Activated B cell treated with CpG ODN at 0.5 μM for 24 hours (primary cell): Measurements from ENCODE around the gene GRIP2. TPM values are rescaled to one million over a fixed set of nuclear protein-coding genes. Genes with fewer than 3 reads are reported as not detected.

Experiments used
- ATAC-seq: fragments of 200-7000 bp; cut with Tn5 transposase; one replicate; pipeline ENCODE4 v1.10.0; 2021; ENCODE audit warnings: low read depth, mild to moderate bottlenecking, moderate library complexity
- CTCF ChIA-PET: fragments of 350-600 bp; sonication (Branson Sonifier 250); formaldehyde crosslinking; loops from one replicate; lab custom pipeline; 2021; ENCODE audit warnings: antibody characterized with exemption; lab: Charles Lee
- POLR2A ChIA-PET: fragments of 350-600 bp; sonication (Branson Sonifier 250); formaldehyde crosslinking; loops from one replicate; lab custom pipeline; 2021; ENCODE audit warnings: antibody characterized with exemption; lab: Charles Lee
- DNase-seq: peaks from one replicate; pipeline ENCODE4 v3.0.0; 2022
- H3K27ac Mint-ChIP-seq: one replicate; pipeline ENCODE4 v1.8.0; 2020; ENCODE audit warnings: mixed read lengths
- H3K27me3 Mint-ChIP-seq: one replicate; pipeline ENCODE4 v1.8.0; 2021; ENCODE audit warnings: mixed read lengths
- H3K36me3 Mint-ChIP-seq: one replicate; pipeline ENCODE4 v1.8.0; 2021; ENCODE audit warnings: low read depth, mixed read lengths
- H3K4me1 Mint-ChIP-seq: one replicate; pipeline ENCODE4 v1.8.0; 2021; ENCODE audit warnings: mixed read lengths
- H3K4me3 Mint-ChIP-seq: one replicate; pipeline ENCODE4 v1.8.0; 2020; ENCODE audit warnings: mild to moderate bottlenecking, mixed read lengths
- H3K9me3 Mint-ChIP-seq: one replicate; pipeline ENCODE4 v1.8.0; 2020; ENCODE audit warnings: mixed read lengths
- intact Hi-C: fragments of 100-400 bp; cut with micrococcal nuclease; formaldehyde crosslinking; loops from one replicate; pipeline ENCODE4 v1.15.1; 2024
- total RNA-seq: library from RNA; stranded (reverse); gene quantifications from 2 replicates; pipeline ENCODE4 v1.2.3, GENCODE V29; 2022
- TF ChIP-seq, protein P1 (sequence below): fragments of 200-600 bp; IDR thresholded peaks from one replicate; pipeline ENCODE4 v1.8.0; 2022; ENCODE audit warnings: antibody characterized with exemption, mild to moderate bottlenecking

The GRIP2 gene
- not detected in 2 replicates for total RNA-seq

DNA sequence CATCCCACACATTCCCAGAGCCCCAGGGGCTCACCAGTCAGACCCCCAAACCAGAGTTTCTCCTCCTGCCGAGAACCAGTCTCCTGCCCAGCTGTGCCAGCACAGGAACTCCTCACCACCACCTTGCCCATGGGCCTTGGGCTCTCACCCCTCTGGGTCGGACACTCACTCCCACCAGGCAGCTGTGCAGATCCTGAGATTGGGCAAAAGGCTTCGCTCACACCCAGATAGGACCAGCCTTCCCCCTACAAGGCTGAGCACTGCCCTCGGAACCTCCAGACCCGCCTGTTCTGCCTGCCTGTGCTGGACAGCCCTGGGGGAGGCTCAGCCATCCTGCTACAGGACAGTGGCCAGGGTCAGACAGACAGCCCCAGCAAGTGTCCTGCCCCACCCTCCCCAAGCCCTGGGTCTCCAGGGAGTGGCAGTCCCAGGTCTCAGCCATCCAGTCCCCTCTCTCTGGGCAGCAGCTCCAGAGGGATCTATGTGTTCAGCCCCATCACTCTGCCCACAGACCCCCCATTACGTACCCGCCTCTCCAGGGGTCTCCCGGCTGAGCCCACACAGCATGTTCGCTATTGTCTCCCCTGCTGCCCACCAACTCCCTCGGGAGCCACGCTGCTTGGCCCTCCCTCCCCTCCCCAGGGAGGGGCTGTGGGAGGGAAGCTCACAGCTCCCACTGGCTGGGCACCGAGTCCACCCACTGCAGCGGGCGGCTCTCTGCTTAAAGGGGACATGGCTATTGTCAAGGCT is at the start of gene GRIP2:
TSS of gene GRIP2 (minus strand) at position 601 of the 750 bp plus-strand sequence. CDS start at position 567, 34 bp downstream.
- no peak for ATAC-seq
- Mint-ChIP-seq H3K4me1 (no peaks in the 10 kb centered on the region), H3K27ac (no peak within 1 kb of the TSS), H3K27me3 (peaks cover 12% of the 10 kb centered on the region), H3K4me3 (no peak within 1 kb of the TSS), H3K36me3 (no peaks in the 10 kb centered on the region), H3K9me3 (no peaks in the 10 kb centered on the region)
- intact Hi-C loops = no loop called here
- ChIA-PET POLR2A (no interaction called here), CTCF (interaction anchor here (1.1 kb wide), 1 partner anchor 9 kb away, joined by 3 read pairs; no protein-coding TSS in a partner anchor)
- TF ChIP-seq, protein P1, sequence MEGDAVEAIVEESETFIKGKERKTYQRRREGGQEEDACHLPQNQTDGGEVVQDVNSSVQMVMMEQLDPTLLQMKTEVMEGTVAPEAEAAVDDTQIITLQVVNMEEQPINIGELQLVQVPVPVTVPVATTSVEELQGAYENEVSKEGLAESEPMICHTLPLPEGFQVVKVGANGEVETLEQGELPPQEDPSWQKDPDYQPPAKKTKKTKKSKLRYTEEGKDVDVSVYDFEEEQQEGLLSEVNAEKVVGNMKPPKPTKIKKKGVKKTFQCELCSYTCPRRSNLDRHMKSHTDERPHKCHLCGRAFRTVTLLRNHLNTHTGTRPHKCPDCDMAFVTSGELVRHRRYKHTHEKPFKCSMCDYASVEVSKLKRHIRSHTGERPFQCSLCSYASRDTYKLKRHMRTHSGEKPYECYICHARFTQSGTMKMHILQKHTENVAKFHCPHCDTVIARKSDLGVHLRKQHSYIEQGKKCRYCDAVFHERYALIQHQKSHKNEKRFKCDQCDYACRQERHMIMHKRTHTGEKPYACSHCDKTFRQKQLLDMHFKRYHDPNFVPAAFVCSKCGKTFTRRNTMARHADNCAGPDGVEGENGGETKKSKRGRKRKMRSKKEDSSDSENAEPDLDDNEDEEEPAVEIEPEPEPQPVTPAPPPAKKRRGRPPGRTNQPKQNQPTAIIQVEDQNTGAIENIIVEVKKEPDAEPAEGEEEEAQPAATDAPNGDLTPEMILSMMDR = no peak
- DNase-seq = no peak

DNA sequence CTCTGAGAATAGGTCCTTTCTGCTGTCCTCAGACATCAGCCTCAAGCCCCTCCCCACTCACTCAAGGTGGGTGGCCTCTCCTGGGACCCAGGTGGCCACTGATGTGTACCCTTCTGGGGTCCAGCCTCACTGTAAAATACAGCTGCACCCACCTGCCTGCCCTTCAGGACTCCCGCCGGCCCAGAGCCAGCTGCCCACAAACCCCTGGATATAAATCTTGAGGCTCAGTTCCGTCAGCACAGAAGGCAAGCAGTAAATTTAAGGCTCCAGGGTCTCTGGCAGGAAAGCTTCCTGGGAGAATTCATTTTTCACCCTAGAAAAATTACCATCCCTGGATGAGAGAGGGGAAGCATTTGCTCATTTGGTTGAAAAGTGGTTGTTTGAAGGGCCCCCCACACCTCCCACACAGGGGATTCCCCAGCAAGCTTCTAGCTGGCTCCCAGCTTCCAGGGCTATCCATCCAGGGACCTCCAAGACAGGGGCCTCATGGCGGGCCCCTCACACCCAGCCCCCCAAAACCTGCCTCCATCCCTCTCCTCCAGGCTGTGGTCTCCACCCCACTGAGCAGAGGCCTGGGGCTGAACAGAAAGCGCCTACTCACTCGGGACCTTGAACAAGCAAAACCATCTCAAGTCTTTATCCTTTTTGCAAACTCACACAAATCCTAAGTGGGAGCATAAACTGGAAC is 48.4 kb upstream of the GRIP2 start:
- H3K4me3 Mint-ChIP-seq = no peak overlapping the region
- TF ChIP-seq, protein P1 = no peak
- H3K27ac Mint-ChIP-seq = no peak overlapping the region
- H3K4me1 Mint-ChIP-seq = no peaks in the 10 kb centered on the region
- POLR2A ChIA-PET = no interaction called here
- no peaks in the 10 kb centered on the region for H3K9me3 Mint-ChIP-seq
- ATAC-seq (no peak), DNase-seq (no peak)
- no peaks in the 10 kb centered on the region for H3K36me3 Mint-ChIP-seq
- H3K27me3 Mint-ChIP-seq = peaks cover 24% of the 10 kb centered on the region
- intact Hi-C loops = no loop called here
- CTCF ChIA-PET = no interaction called here

DNA sequence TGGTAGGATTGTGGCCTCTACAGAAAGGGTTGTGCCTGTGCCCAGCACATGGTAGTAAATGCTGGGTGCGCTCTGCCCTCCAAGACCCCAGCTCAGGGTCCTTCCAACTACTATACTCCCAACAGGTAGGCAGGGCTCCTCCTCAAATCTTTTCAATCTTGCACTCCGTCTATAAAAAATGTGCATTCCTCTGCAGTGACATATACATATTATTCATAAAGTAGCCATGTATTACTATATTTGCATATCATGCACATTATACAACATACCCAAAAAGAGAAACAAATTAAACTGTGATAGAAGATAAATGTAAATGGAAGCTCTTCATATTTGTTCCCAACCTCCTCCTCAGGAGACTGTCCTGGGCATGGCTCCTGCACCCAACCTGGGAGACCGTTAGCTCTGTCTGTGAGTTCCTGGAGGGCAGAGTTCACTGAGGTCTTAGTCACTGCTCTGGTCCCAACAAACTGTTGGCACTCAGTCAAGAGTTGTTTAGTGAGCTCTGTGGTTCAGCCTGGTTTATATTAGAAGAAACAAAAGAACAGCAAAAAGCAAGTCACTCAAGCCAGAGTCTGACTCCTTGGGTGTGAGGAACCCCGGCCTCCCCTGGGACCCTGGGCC is 47.7 kb upstream of the GRIP2 start:
- no peak for DNase-seq
- H3K36me3 Mint-ChIP-seq = no peaks in the 10 kb centered on the region
- no peak for ATAC-seq
- no peak overlapping the region for H3K27ac Mint-ChIP-seq
- ChIA-PET CTCF (no interaction called here), POLR2A (no interaction called here)
- no peaks in the 10 kb centered on the region for H3K4me1 Mint-ChIP-seq
- H3K27me3 Mint-ChIP-seq = peaks cover 25% of the 10 kb centered on the region
- no peak overlapping the region for H3K4me3 Mint-ChIP-seq
- intact Hi-C loops = no loop called here
- no peaks in the 10 kb centered on the region for H3K9me3 Mint-ChIP-seq
- TF ChIP-seq, protein P1 = no peak

DNA sequence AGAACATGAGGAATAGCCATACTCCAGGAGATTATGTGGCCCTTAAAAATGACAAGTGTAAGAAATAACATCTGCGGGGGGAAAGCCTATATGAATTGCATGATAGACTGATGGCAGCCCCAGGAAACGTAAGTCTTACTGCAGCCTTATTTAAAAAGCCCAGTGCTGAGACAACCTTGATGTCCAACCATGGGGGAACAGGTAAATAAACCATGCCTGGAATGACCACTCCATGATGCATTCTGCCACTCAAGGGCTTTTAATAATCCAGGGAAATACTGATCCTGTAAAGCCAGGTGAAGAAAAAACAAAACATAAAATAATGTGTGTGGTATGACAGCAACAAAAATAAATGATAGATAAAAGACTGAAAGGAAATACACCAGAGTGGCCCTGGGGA is 46.5 kb upstream of the GRIP2 start:
- Mint-ChIP-seq H3K9me3 (no peaks in the 10 kb centered on the region), H3K4me1 (no peaks in the 10 kb centered on the region), H3K4me3 (no peak overlapping the region), H3K27ac (no peak overlapping the region), H3K36me3 (no peaks in the 10 kb centered on the region), H3K27me3 (peaks cover 25% of the 10 kb centered on the region)
- POLR2A ChIA-PET = no interaction called here
- CTCF ChIA-PET = no interaction called here
- ATAC-seq (no peak), DNase-seq (no peak)
- intact Hi-C loops = no loop called here
- TF ChIP-seq, protein P1 = no peak

DNA sequence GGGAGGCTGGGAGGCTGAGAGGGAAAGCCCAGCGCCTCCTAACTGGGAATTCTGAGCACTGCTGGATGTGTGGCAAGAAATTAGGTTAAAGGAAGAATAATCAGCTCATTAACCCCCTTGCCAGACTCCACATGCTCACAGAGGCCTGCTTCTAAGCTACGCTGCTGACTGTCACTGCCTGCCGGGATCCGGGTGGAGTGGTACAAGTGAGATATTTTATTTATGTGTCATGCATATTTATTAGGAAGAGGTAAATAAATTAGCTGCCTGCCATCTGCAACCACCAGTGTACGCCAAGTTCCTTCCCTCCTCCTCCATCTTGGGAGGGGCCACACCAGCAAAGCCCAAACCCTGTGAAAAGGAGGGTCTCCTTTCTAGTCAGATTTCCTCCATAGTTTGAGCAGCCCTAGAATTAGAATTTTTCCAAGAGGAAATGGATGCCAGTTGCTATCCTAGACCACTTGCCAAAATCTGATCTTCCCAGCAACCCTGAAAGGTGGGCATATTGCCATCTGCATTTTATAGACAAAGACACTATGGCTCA is 43.5 kb upstream of the GRIP2 start:
- H3K4me3 Mint-ChIP-seq = no peak overlapping the region
- H3K27ac Mint-ChIP-seq = no peak overlapping the region
- no peaks in the 10 kb centered on the region for H3K4me1 Mint-ChIP-seq
- DNase-seq (no peak), ATAC-seq (no peak)
- TF ChIP-seq, protein P1 = no peak
- H3K9me3 Mint-ChIP-seq = no peaks in the 10 kb centered on the region
- POLR2A ChIA-PET = no interaction called here
- peaks cover 21% of the 10 kb centered on the region for H3K27me3 Mint-ChIP-seq
- intact Hi-C loops = no loop called here
- no peaks in the 10 kb centered on the region for H3K36me3 Mint-ChIP-seq
- CTCF ChIA-PET = no interaction called here
